ENCODE measurements around the gene TANGO2. TPM values are rescaled to one million over a fixed set of nuclear protein-coding genes. Genes with fewer than 3 reads are reported as not detected.

TANGO2 gene
- total RNA-seq, 3 donors from 2014 or later: 17.5 to 29.7 (median 27.6) TPM

GRCh38 chr22:19973551-19974267 is 47.2 kb upstream of the TANGO2 start:
- no peaks in the 10 kb centered on the region for H3K36me3 ChIP-seq (ENCODE audit: low read depth)
- ATAC-seq: no peak
- intact Hi-C loops (cut with DNase I, micrococcal nuclease): loop anchor here in 1 of 2 donors (5.0 kb wide), 1 partner anchor 39 kb away; no protein-coding TSS in a partner anchor

GRCh38 chr22:19974268-19974861 is 46.5 kb upstream of the TANGO2 start:
- intact Hi-C loops (cut with DNase I, micrococcal nuclease): loop anchor here in 1 of 2 donors (5.0 kb wide), 1 partner anchor 38 kb away; no protein-coding TSS in a partner anchor
- H3K36me3 ChIP-seq (ENCODE audit: low read depth): no peaks in the 10 kb centered on the region
- peak; percentile 68 for ATAC-seq

More at GRCh38 chr22:19973551-19974267, 47.2 kb upstream of the TANGO2 start:
- no peaks in the 10 kb centered on the region for H3K4me1 ChIP-seq (ENCODE audit: low read depth)
- H3K9me3 ChIP-seq: no peaks in the 10 kb centered on the region
- DNase-seq: peak in 1 of 3 donors; percentile 45
- TF ChIP-seq CTCF (IDR thresholded peaks at IDR 0.05): no peak
- H3K4me3 ChIP-seq: no peak overlapping the region

GRCh38 chr22:19974935-19975706 is 45.8 kb upstream of the TANGO2 start:
- TF ChIP-seq CTCF (IDR thresholded peaks at IDR 0.05): no peak
- Histone ChIP-seq H3K9me3 (no peaks in the 10 kb centered on the region), H3K36me3 (ENCODE audit: low read depth) (no peaks in the 10 kb centered on the region), H3K4me3 (no peak overlapping the region), H3K4me1 (ENCODE audit: low read depth) (no peaks in the 10 kb centered on the region)
- no peak for DNase-seq
- no peak for ATAC-seq
- intact Hi-C loops (cut with DNase I, micrococcal nuclease): loop anchor here in 1 of 2 donors (5.0 kb wide), 1 partner anchor 37 kb away; no protein-coding TSS in a partner anchor

More at GRCh38 chr22:19974268-19974861, 46.5 kb upstream of the TANGO2 start:
- Histone ChIP-seq H3K9me3 (no peaks in the 10 kb centered on the region), H3K4me1 (ENCODE audit: low read depth) (no peaks in the 10 kb centered on the region), H3K4me3 (no peak overlapping the region)
- DNase-seq: peak; percentile 70 to 72 (median 71)
- TF ChIP-seq CTCF (IDR thresholded peaks at IDR 0.05): no peak

GRCh38 chr22:19975707-19976035 is 45.2 kb upstream of the TANGO2 start:
- TF ChIP-seq CTCF (IDR thresholded peaks at IDR 0.05): no peak
- intact Hi-C loops (cut with DNase I, micrococcal nuclease): no loop called here
- DNase-seq (no peak), ATAC-seq (no peak)
- Histone ChIP-seq H3K4me1 (ENCODE audit: low read depth) (no peaks in the 10 kb centered on the region), H3K4me3 (no peak overlapping the region), H3K9me3 (no peaks in the 10 kb centered on the region), H3K36me3 (ENCODE audit: low read depth) (no peaks in the 10 kb centered on the region)

GRCh38 chr22:19976671-19977070 is 44.2 kb upstream of the TANGO2 start:
- Histone ChIP-seq H3K9me3 (no peaks in the 10 kb centered on the region), H3K4me1 (ENCODE audit: low read depth) (no peaks in the 10 kb centered on the region), H3K4me3 (no peak overlapping the region), H3K36me3 (ENCODE audit: low read depth) (no peaks in the 10 kb centered on the region)
- no peak for DNase-seq
- ATAC-seq: no peak
- no peak for TF ChIP-seq CTCF (IDR thresholded peaks at IDR 0.05)
- intact Hi-C loops (cut with DNase I, micrococcal nuclease): no loop called here

Data from mucosa of descending colon (tissue), 3 donors.